GM21619 (cell line): Measurements from ENCODE around the gene ISG20.

ENCODE experiments used
- ATAC-seq: cut with Tn5 transposase; IDR thresholded peaks from one replicate; pipeline ENCODE4 v1.9.1; 2021; ENCODE audit not compliant: unreplicated experiment

The ISG20 gene

DNA sequence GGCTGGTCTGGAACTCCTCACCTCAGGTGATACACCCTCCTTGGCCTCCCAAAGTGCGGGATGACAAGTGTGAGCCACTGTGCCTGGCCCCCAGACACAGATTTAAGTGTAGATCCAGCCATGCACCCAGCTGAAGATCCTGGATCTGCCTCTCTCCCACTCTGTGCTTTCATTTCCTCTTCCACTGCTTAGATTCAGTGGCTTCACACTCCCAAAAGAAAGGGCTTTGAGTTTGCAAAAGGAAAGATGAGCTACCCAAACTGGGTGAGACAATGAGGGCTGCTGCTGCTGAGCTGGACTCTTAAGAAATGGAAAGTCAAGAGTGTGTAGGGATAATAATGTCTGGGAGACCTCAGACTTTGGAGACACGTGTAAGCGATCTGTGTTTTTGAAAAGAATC, 45.5 kb downstream of the ISG20 start:
- ATAC-seq, result no peak

DNA sequence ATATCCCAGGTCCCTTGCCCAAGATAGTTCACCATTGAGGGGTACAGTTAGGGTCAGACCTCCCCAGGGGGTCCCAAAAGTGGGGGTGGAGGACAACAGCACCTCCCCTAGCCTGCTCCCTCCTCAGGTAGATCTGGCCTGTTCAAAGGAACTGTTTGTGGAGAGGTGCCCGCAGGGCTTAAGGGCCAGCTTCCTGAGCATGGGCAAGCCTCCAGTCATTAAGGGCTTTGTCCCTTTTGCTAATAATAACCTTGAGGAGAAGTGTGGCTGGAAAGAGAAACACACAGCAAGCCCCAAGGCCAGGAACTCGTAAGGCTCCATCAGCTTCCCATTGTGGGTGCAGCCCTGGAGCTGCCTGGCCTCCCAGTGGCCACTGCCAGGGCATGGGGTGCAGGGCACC, 47.4 kb downstream of the ISG20 start:
- no peak for ATAC-seq

DNA sequence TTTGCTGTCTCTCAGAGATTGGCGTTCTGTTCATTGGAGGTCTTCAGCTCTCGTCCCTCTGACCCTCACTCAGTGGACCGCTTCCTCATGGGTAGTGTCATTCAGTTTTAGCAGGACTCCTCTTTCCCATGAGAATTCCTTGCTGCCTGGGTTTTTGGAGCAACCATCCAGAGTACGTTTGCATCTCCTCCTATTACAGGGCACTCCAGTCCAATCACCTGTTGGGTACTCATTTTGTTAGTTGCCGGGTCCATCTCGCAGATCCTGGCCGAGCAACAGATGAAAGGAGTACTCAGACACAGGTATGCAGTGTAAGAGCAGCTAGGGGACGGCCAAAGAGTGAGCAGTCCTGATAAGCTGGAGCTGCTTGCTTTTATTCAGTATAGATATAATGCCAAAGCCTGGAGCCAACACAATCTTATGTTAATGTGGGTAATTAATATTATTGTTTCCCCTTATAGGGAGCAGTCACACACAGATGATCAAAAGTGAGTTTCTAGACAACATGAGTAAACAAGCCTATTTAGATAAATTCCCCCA, 49.6 kb downstream of the ISG20 start:
- no peak for ATAC-seq

DNA sequence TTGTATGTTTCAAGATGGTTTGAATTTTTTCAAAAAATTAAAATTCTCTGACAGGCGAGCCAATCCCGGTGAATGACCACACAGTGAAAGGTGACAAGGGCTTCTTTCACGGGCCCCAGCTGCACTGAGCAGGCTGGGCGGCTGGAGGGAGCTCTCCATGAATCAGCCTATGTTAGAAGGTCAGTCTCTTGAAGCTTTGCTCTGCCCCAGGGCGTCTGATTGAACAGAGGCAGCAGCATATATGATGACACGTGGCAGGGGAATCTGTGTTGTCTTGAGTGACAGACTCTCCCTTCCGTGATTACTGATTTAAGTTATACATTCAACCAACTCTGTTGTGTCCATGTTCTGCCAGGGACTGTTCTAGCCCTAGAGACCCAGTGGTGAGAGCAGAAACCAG, 51.5 kb downstream of the ISG20 start:
- ATAC-seq, result no peak

GRCh38 chr15:88693191-88693590, 54.4 kb downstream of the ISG20 start:
- ATAC-seq, result no peak

DNA sequence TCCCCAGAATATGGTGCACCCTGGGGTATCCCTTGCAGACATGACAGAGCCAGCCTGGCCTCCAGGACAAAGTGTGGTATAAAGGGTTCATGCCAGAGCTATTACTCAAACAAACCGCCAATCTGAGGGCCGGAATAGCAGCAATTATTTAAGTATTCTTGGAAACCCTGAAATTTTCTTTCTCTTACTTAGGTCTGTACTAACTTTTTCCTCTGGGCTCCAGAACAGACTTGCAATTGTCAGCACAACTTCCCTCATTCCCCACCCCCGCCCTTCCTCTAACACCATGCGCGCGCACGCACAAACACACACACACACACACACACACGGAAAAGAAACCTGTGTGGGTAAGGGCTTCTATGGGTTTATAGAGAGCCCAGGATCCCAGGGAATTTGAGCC, 56.3 kb downstream of the ISG20 start:
- no peak for ATAC-seq

DNA sequence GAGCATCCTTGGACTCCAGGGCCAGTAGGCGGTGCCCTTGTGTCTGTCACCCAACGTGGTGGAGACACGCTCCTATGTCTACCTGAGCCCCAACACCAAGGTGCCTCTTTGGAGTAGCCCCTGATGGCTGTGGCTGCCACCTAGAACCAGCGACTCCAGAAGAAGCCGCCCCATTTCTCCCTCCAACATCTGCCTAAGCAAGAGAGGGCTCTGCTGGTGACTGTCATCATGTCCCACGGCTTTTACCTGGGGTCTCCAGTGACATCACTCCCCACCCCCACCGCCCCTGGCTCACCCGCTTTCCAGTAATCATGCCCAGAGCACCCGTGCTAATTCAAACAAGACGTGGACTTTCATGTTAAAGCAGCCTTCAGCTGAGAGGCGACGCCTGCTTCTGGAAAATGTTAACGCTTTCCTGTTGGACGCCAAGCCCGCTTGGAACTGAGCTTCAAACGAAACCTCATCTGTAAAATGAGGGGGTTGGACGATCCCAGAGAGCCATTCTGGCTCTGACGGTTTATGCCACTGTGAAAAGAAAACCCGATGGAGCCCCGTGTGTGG, 57.0 kb downstream of the ISG20 start:
- ATAC-seq, result no peak

GRCh38 chr15:88696254-88696653, 57.4 kb downstream of the ISG20 start:
- no peak for ATAC-seq

- no peak for ATAC-seq
These were observed 58.5 kb downstream of the ISG20 start for GRCh38 chr15:88697276-88697675.

DNA sequence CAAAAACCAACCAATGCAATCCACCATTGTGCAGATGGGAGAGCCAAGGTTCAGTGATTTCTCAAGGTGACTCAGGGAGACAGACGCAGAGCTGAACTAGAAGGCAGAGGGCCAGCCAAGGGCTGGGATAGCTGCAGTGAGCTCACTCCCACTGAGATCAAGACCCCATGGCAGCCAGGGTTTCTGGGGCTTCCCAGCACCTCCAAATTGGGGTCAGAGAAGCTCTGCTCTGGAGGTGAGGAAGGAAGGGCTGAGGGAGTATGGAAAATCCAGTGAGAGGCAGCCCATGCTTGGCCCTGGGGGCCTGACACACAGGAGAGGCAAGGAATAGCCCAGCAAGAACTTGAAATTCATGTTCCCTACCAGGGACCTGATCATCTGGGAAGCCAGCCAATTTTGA, 61.0 kb downstream of the ISG20 start:
- no peak for ATAC-seq

DNA sequence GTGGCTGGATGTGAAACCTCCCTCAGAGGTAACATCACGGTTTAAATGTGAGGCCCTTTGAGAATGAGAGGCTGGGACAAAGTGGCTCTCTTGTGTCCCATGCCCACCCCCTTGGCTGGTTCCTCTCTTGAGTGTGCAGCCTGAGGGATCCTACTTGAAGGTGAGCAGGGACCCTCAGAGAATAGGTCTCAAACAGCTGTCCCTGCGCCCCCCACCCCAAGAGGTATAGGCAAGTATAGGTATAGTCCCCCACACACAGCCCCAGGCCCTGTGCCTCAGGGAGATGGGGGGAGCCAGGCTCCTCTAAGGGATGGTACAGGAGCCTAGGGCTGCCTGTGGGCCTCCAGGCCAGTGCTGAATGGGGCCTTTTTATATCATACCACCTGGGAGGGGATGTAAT, 61.9 kb downstream of the ISG20 start:
- no peak for ATAC-seq

DNA sequence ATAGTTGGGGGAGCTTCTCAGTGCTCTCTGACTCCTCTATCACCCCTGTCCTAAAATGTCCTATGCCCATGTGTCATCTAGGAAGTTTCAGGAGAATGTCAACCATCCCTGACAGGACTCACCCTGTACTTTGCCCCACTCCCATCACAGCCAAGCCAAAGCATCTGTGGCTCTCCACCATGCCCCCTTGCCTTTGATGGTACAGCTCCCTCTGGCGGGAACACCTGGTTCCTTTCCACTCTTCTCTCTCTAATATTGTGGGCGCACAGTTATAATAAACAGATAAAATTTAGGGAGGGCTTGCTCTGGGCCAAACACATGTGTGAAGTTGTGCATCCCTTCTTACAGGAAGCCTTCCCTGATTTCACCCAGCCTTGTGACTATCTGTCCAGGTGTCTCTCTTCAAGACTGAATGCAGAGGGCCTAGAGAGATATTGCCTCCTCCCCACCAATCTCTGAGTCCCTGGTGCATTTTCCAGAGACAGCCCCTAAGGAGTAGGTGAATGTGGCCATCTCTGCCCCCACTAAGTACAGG, 62.8 kb downstream of the ISG20 start:
- peak; percentile 76 for ATAC-seq

DNA sequence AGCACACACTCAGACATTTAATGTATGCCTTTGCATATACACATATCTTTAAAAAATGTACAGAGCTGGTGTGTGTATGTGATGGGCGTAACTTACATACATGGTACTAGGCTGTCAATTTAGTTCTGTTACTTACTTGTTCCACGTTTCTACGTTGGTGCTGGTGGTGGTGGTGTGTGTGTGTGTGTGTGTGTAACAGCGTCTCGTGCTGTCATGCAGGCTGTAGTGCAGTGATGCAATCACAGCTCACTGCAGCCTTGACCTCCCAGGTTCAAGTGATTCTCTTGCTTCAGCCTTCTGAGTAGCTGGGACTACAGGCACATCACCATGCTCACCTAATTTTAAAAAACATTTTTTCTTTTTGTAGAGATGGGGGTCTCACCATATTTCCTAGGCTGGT, 64.2 kb downstream of the ISG20 start:
- ATAC-seq, result no peak

- no peak for ATAC-seq
These were observed 64.7 kb downstream of the ISG20 start for GRCh38 chr15:88703533-88703932.

DNA sequence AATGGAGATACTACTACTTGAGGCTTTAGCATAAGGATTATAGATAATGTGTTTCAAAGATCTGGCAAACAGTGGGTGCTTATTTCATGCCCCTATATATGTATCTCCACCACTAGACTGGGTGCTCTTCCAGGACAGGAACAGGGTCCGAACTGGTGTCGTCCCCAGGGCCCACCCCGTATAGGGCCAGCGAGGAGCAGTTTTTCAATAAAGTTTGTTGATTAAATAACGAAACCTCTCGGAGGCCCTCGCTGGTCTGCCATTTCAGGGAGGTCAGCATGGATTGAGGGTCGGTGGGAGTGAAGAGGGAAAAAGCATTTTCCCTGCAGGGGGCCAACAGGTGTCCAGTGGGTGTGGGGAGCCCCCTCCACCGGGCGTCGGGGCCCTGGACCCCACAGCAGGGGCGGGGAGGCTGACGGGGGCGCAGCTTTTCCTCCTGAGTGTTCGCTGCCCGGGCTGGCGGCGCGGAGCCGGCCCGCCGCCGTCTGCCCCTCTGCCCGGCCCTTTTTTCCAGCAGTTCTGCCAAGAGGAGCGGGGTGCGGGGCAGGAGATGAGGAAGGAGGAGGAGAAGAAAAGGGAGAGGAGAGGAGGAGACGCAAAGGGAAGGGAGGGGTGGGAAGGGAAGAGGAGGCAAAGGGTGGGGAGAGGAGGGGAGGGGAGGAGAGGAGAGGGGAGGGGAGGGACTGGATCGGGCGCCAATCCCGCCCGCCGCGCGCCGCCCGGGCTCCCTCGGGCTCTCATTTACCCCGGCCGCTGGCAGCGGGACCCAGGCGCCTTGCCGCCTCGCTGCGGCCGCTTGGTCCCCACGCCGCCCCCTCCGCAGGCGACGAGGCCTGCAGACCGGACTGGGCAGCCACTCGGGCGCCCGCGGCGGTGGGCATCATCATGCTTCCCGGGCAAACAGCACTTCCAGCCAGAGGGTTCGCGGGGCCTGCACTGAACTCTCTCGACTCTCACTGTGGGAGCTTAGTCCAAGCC, 66.3 kb downstream of the ISG20 start:
- ATAC-seq, result no peak

GRCh38 chr15:88705769-88706165, 67.0 kb downstream of the ISG20 start:
- no peak for ATAC-seq
